Measurements from ENCODE around the gene ELMO1.

GRCh38 chr7:37471619-37472018 lies 23.0 kb upstream of the ELMO1 start:
- no peak for TF ChIP-seq CTCF (IDR thresholded peaks at IDR 0.05)
- TF ChIP-seq EP300 (IDR thresholded peaks at IDR 0.05; ENCODE audit: low read depth), result no peak
- no peak for TF ChIP-seq POLR2A (IDR thresholded peaks at IDR 0.05)
- TF ChIP-seq POLR2AphosphoS5 (IDR thresholded peaks at IDR 0.05), result no peak

All from transverse colon (tissue), 4 donors.